Measurements from ENCODE around the gene OARD1.

GRCh38 chr6:41043151-41043550, 29.0 kb downstream of the OARD1 start:
- TF ChIP-seq POLR2AphosphoS5 (IDR thresholded peaks at IDR 0.05) (no peak), CTCF (IDR thresholded peaks at IDR 0.05) (no peak)

All from breast epithelium (tissue), 3 donors.